WTC11 (cell line): Measurements from ENCODE around the gene CYP46A1. TPM values are rescaled to one million over a fixed set of nuclear protein-coding genes. Genes with fewer than 3 reads are reported as not detected.

Source experiments
- ATAC-seq: fragments of 200-7000 bp; cut with Tn5 transposase; 2 replicates; pipeline ENCODE4 v1.10.0; 2021; ENCODE audit warnings: mild to moderate bottlenecking, moderate library complexity
- CTCF ChIA-PET: fragments of 300-600 bp; sonication (Branson Sonifier 250); formaldehyde crosslinking; loops from one replicate; lab custom pipeline; 2021; ENCODE audit warnings: antibody characterized with exemption; lab: Charles Lee
- POLR2A ChIA-PET: fragments of 350-600 bp; sonication (Branson Sonifier 250); formaldehyde crosslinking; loops from one replicate; lab custom pipeline; 2021; ENCODE audit warnings: antibody characterized with exemption; lab: Charles Lee
- DNase-seq: peaks from one replicate; pipeline ENCODE4 v3.0.0; 2021; ENCODE audit warnings: low spot score
- H3K27ac Mint-ChIP-seq: 2 replicates; pipeline ENCODE4 v1.8.0; 2021; ENCODE audit warnings: mixed read lengths
- H3K27me3 Mint-ChIP-seq: 2 replicates; pipeline ENCODE4 v1.8.0; 2021; ENCODE audit warnings: low read depth, mild to moderate bottlenecking, moderate library complexity, mixed read lengths
- H3K36me3 Mint-ChIP-seq: 2 replicates; pipeline ENCODE4 v1.8.0; 2021; ENCODE audit warnings: mixed read lengths
- H3K4me1 Mint-ChIP-seq: 2 replicates; pipeline ENCODE4 v1.8.0; 2022; ENCODE audit warnings: mixed read lengths
- H3K4me3 Mint-ChIP-seq: 2 replicates; pipeline ENCODE4 v1.8.0; 2021; ENCODE audit warnings: mild to moderate bottlenecking, moderate library complexity, mixed read lengths
- H3K9me3 Mint-ChIP-seq: 2 replicates; pipeline ENCODE4 v1.8.0; 2021; ENCODE audit warnings: mixed read lengths
- ATF1 ChIP-seq: sonication (generic); formaldehyde crosslinking; IDR thresholded peaks from 2 replicates; pipeline ENCODE4 v1.8.1; 2023; ENCODE audit warnings: mild to moderate bottlenecking, moderate library complexity, missing genetic modification reagents
- CREM ChIP-seq: sonication (generic); formaldehyde crosslinking; IDR thresholded peaks from 2 replicates; pipeline ENCODE4 v1.8.1; 2022; ENCODE audit warnings: mild to moderate bottlenecking, missing genetic modification reagents, moderate library complexity
- FOXJ3 ChIP-seq: sonication (generic); formaldehyde crosslinking; IDR thresholded peaks from 2 replicates; pipeline ENCODE4 v1.9.0; 2021; ENCODE audit warnings: missing genetic modification reagents, mild to moderate bottlenecking, borderline replicate concordance
- FOXP1 ChIP-seq: sonication (generic); formaldehyde crosslinking; IDR thresholded peaks from 2 replicates; pipeline ENCODE4 v1.8.0; 2022; ENCODE audit warnings: missing genetic modification reagents, mild to moderate bottlenecking, moderate library complexity, borderline replicate concordance
- GABPB1 ChIP-seq: sonication (generic); formaldehyde crosslinking; IDR thresholded peaks from 2 replicates; pipeline ENCODE4 v1.8.1; 2023; ENCODE audit warnings: mild to moderate bottlenecking, missing genetic modification reagents
- GTF2I ChIP-seq: fragments of 250-450 bp; sonication (Bioruptor Pico); conservative IDR thresholded peaks from 2 replicates; pipeline ENCODE4 v1.4.0; 2021; ENCODE audit warnings: mild to moderate bottlenecking
- HMGA2 ChIP-seq: fragments of 250-450 bp; sonication (Bioruptor Pico); IDR thresholded peaks from 2 replicates; pipeline ENCODE4 v1.4.0; 2021; ENCODE audit warnings: mild to moderate bottlenecking, moderate library complexity
- KAT7 ChIP-seq: sonication (generic); formaldehyde crosslinking; IDR thresholded peaks from 2 replicates; pipeline ENCODE4 v1.8.1; 2023; ENCODE audit warnings: missing genetic modification reagents, mild to moderate bottlenecking, borderline replicate concordance
- NR3C1 ChIP-seq: sonication (generic); formaldehyde crosslinking; conservative IDR thresholded peaks from 2 replicates; pipeline ENCODE4 v1.8.1; 2023; ENCODE audit warnings: low read depth, mild to moderate bottlenecking, missing genetic modification reagents
- PRRX2 ChIP-seq: fragments of 250-450 bp; sonication (Bioruptor Pico); IDR thresholded peaks from 2 replicates; pipeline ENCODE4 v1.8.0; 2021; ENCODE audit warnings: mild to moderate bottlenecking
- RORB ChIP-seq: fragments of 250-450 bp; sonication (Bioruptor Pico); IDR thresholded peaks from 2 replicates; pipeline ENCODE4 v1.9.0; 2021; ENCODE audit warnings: mild to moderate bottlenecking
- SMAD3 ChIP-seq: sonication (generic); formaldehyde crosslinking; IDR thresholded peaks from 2 replicates; pipeline ENCODE4 v1.8.0; 2022; ENCODE audit warnings: missing genetic modification reagents, mild to moderate bottlenecking, borderline replicate concordance
- SMAD4 ChIP-seq: sonication (generic); formaldehyde crosslinking; IDR thresholded peaks from 2 replicates; pipeline ENCODE4 v1.8.0; 2022; ENCODE audit warnings: mild to moderate bottlenecking, missing genetic modification reagents
- ZNF396 ChIP-seq: fragments of 250-450 bp; sonication (Bioruptor Pico); IDR thresholded peaks from 2 replicates; pipeline ENCODE4 v1.8.0; 2021; ENCODE audit warnings: mild to moderate bottlenecking, moderate library complexity, borderline replicate concordance
- ZNF423 ChIP-seq: fragments of 250-450 bp; sonication (Bioruptor Pico); IDR thresholded peaks from 2 replicates; pipeline ENCODE4 v2.1.2; 2022; ENCODE audit warnings: mild to moderate bottlenecking, moderate library complexity
- total RNA-seq: library from RNA; stranded (reverse); gene quantifications from 3 replicates; pipeline ENCODE4 v1.2.3, GENCODE V29; 2021
- TF ChIP-seq, protein P1 (sequence below): fragments of 250-450 bp; sonication (Bioruptor Pico); IDR thresholded peaks from 2 replicates; pipeline ENCODE4 v1.9.0; 2021; ENCODE audit warnings: moderate library complexity, mild to moderate bottlenecking, inconsistent platforms, borderline replicate concordance
- TF ChIP-seq, protein P2 (sequence below): fragments of 200-600 bp; IDR thresholded peaks from 2 replicates; pipeline ENCODE4 v1.8.0; 2022; ENCODE audit warnings: antibody characterized with exemption
- TF ChIP-seq, protein P3 (sequence below): sonication (generic); formaldehyde crosslinking; IDR thresholded peaks from 2 replicates; pipeline ENCODE4 v1.8.0; 2022; ENCODE audit warnings: mild to moderate bottlenecking, missing genetic modification reagents
- TF ChIP-seq, protein P4 (sequence below): sonication (generic); formaldehyde crosslinking; IDR thresholded peaks from 2 replicates; pipeline ENCODE4 v1.8.0; 2023; ENCODE audit warnings: missing genetic modification reagents
- TF ChIP-seq, protein P5 (sequence below): fragments of 250-450 bp; sonication (Bioruptor Pico); conservative IDR thresholded peaks from 2 replicates; pipeline ENCODE4 v1.9.0; 2021; ENCODE audit warnings: mild to moderate bottlenecking
- TF ChIP-seq, protein P6 (sequence below): sonication (generic); formaldehyde crosslinking; IDR thresholded peaks from 2 replicates; pipeline ENCODE4 v1.8.0; 2022; ENCODE audit warnings: mild to moderate bottlenecking, missing genetic modification reagents

Gene CYP46A1
- total RNA-seq, 1 experiment from 2014 or later: 0.77 TPM

DNA sequence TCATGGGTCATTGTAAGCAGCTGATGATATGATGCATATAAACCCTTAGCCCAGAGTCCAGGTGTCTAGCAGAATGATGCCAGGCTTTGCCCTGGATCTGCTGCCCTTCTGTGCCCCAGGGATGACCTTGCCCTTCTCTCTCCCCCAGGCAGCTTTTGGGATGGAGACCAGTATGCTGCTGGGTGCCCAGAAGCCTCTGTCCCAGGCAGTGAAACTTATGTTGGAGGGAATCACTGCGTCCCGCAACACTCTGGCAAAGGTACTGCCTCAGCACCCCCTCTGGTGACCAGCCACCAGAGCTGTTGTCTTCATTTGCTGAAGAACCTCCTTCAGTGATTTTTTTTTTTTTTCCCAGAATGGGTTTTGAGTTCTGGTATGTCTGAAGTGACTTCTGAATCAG lies 23.3 kb downstream of the CYP46A1 start:
- TF ChIP-seq RORB (CRISPR knock-in tag): no peak
- no peak for TF ChIP-seq GABPB1 (CRISPR knock-in tag)
- TF ChIP-seq, protein P1, sequence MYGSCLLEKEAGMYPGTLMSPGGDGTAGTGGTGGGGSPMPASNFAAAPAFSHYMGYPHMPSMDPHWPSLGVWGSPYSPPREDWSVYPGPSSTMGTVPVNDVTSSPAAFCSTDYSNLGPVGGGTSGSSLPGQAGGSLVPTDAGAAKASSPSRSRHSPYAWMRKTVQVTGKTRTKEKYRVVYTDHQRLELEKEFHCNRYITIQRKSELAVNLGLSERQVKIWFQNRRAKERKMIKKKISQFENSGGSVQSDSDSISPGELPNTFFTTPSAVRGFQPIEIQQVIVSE: no peak
- TF ChIP-seq FOXJ3 (CRISPR knock-in tag): no peak
- TF ChIP-seq, protein P2, sequence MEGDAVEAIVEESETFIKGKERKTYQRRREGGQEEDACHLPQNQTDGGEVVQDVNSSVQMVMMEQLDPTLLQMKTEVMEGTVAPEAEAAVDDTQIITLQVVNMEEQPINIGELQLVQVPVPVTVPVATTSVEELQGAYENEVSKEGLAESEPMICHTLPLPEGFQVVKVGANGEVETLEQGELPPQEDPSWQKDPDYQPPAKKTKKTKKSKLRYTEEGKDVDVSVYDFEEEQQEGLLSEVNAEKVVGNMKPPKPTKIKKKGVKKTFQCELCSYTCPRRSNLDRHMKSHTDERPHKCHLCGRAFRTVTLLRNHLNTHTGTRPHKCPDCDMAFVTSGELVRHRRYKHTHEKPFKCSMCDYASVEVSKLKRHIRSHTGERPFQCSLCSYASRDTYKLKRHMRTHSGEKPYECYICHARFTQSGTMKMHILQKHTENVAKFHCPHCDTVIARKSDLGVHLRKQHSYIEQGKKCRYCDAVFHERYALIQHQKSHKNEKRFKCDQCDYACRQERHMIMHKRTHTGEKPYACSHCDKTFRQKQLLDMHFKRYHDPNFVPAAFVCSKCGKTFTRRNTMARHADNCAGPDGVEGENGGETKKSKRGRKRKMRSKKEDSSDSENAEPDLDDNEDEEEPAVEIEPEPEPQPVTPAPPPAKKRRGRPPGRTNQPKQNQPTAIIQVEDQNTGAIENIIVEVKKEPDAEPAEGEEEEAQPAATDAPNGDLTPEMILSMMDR: no peak
- no peak for TF ChIP-seq SMAD4 (CRISPR knock-in tag)
- TF ChIP-seq CREM (CRISPR knock-in tag): no peak
- no peak for TF ChIP-seq SMAD3
- TF ChIP-seq, protein P3, sequence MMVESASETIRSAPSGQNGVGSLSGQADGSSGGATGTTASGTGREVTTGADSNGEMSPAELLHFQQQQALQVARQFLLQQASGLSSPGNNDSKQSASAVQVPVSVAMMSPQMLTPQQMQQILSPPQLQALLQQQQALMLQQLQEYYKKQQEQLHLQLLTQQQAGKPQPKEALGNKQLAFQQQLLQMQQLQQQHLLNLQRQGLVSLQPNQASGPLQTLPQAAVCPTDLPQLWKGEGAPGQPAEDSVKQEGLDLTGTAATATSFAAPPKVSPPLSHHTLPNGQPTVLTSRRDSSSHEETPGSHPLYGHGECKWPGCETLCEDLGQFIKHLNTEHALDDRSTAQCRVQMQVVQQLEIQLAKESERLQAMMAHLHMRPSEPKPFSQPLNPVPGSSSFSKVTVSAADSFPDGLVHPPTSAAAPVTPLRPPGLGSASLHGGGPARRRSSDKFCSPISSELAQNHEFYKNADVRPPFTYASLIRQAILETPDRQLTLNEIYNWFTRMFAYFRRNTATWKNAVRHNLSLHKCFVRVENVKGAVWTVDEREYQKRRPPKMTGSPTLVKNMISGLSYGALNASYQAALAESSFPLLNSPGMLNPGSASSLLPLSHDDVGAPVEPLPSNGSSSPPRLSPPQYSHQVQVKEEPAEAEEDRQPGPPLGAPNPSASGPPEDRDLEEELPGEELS: no peak
- TF ChIP-seq ATF1: no peak
- no peak for TF ChIP-seq FOXP1 (CRISPR knock-in tag)
- TF ChIP-seq, protein P4, sequence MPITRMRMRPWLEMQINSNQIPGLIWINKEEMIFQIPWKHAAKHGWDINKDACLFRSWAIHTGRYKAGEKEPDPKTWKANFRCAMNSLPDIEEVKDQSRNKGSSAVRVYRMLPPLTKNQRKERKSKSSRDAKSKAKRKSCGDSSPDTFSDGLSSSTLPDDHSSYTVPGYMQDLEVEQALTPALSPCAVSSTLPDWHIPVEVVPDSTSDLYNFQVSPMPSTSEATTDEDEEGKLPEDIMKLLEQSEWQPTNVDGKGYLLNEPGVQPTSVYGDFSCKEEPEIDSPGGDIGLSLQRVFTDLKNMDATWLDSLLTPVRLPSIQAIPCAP (CRISPR knock-in tag): no peak
- Mint-ChIP-seq H3K4me3 (no peak overlapping the region), H3K27ac (no peak overlapping the region), H3K36me3 (peaks cover 18% of the 10 kb centered on the region), H3K27me3 (peaks cover 6% of the 10 kb centered on the region), H3K9me3 (peaks cover 24% of the 10 kb centered on the region), H3K4me1 (no peaks in the 10 kb centered on the region)
- ChIA-PET POLR2A (interaction anchor here (0.7 kb wide), 1 partner anchor 44 kb away, joined by 3 read pairs; no protein-coding TSS in a partner anchor), CTCF (interaction anchor here (1.3 kb wide), 1 partner anchor 19 kb away, joined by 5 read pairs; no protein-coding TSS in a partner anchor)
- ATAC-seq (no peak), DNase-seq (no peak)

DNA sequence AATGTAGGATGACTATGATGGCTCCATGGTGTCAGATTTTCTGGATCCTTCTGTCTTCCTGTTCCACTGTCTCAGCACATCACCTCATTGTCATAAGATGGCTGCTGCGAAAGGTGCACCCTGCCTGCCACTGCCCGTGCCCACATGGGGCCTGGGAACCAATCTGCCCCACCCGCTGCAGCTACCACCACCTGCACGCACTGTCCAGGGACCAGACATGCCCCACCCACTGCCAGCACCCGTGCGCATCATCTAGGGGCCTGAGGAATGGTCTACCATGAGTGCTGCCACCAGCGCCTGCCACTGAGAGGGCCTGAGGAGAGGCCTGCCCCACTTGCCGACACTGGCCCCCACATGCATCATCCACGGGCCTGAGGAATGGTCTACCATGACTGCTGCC lies 23.8 kb downstream of the CYP46A1 start:
- TF ChIP-seq ZNF423 (CRISPR knock-in tag) (no peak), ZNF396 (CRISPR knock-in tag) (no peak), PRRX2 (CRISPR knock-in tag) (no peak), NR3C1 (CRISPR knock-in tag) (no peak), RORB (CRISPR knock-in tag) (no peak), HMGA2 (CRISPR knock-in tag) (no peak), CREM (CRISPR knock-in tag) (no peak), KAT7 (CRISPR knock-in tag) (no peak), GTF2I (CRISPR knock-in tag) (no peak)
- TF ChIP-seq, protein P5, sequence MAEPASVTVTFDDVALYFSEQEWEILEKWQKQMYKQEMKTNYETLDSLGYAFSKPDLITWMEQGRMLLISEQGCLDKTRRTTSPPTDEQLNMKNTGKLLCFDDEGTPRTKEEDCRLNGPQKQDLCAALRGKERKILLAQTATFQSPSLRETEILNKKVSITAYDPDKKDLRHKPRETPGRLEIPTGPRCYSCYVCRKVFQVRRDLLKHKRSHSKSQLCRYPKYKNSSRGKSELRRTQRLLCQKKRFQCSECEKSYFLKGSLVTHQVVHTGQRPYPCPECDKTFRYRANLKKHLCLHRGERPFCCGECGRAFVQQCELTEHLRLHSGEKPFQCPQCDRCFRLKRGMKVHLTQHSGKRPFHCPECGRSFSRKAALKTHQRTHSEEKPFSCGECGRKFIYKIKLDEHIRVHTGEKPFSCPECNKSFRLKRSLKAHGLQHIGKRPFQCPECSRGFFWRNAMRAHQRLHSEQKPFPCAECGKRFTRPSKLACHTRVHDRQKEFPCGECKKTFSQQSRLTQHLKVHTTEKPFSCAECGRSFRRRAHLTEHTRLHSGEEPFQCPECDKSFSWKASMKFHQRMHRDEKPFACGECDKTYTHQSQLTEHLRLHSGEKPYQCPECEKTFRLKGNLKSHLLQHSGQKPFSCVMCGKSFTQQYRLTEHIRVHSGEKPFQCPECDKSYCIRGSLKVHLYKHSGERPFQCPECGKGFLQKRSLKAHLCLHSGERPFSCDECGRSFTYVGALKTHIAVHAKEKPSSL (CRISPR knock-in tag): no peak
- TF ChIP-seq, protein P6, sequence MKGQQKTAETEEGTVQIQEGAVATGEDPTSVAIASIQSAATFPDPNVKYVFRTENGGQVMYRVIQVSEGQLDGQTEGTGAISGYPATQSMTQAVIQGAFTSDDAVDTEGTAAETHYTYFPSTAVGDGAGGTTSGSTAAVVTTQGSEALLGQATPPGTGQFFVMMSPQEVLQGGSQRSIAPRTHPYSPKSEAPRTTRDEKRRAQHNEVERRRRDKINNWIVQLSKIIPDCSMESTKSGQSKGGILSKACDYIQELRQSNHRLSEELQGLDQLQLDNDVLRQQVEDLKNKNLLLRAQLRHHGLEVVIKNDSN (CRISPR knock-in tag): no peak
- Mint-ChIP-seq H3K27me3 (peaks cover 6% of the 10 kb centered on the region), H3K4me1 (no peaks in the 10 kb centered on the region), H3K9me3 (peaks cover 27% of the 10 kb centered on the region), H3K4me3 (no peak overlapping the region), H3K36me3 (peaks cover 16% of the 10 kb centered on the region), H3K27ac (no peak overlapping the region)
- DNase-seq: no peak
- ChIA-PET CTCF (interaction anchor here (1.3 kb wide), 1 partner anchor 19 kb away, joined by 5 read pairs; no protein-coding TSS in a partner anchor), POLR2A (no interaction called here)
- ATAC-seq: no peak
